ENCODE data around the gene ZNF14. TPM values are rescaled to one million over a fixed set of nuclear protein-coding genes. Genes with fewer than 3 reads are reported as not detected.

ZNF14 gene
- total RNA-seq, 2 donors from 2014 or later: 5.3 to 6.7 TPM

DNA sequence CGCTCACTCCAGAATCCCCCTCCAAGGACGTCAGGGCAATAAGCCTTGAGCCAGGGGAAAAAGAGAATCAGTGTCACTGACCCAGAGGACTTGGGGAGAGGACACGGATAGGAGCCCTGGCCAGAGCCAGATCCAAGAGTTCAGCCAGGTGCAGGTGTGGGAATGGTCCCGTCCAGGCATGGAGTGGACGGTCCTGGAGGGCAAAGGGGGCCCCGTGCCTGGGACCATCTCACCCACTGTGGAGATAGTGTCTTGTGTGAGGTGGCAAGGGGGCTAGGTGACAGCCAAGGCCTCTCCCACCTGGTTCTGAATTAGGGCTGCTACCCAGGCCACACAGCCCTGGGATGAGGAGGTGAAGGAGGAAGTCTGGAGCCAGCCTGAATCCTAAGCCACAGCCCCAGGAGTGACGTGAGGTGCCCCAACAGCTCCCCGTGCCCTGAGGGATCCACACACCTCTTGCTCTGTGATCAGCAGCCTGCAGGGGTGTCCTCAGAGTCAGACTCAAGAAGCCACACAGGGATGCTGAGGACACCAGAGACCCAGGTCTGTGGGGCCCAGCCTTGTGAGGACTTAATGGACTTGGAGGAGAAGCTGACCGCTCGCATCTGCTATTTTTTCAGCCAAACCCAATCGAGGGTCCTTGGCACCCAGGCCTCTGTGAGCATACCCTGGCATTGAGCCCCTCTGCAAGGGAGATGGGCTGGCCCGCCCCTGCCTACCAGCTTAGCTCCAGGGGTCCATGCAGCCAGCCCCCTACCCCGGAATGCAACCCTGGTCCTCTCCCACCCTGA lies 16.4 kb upstream of the ZNF14 start:
- no peak overlapping the region for H3K4me3 ChIP-seq
- ATAC-seq (no peak), DNase-seq (no peak)
- intact Hi-C loops (cut with DNase I): no loop called here
- WGBS, 2 donors: 63 to 72% methylated on average over 6 to 12 of the region's 13 CpGs
- H3K4me1 ChIP-seq: no peaks in the 10 kb centered on the region
- no peaks in the 10 kb centered on the region for H3K36me3 ChIP-seq (replicated peaks in 1 of 2; ENCODE audit: insufficient read depth in 1 of 2, low read depth in 2 of 2)
- no peaks in the 10 kb centered on the region for H3K9me3 ChIP-seq
- no peak overlapping the region for H3K27ac ChIP-seq
- TF ChIP-seq, protein P1, sequence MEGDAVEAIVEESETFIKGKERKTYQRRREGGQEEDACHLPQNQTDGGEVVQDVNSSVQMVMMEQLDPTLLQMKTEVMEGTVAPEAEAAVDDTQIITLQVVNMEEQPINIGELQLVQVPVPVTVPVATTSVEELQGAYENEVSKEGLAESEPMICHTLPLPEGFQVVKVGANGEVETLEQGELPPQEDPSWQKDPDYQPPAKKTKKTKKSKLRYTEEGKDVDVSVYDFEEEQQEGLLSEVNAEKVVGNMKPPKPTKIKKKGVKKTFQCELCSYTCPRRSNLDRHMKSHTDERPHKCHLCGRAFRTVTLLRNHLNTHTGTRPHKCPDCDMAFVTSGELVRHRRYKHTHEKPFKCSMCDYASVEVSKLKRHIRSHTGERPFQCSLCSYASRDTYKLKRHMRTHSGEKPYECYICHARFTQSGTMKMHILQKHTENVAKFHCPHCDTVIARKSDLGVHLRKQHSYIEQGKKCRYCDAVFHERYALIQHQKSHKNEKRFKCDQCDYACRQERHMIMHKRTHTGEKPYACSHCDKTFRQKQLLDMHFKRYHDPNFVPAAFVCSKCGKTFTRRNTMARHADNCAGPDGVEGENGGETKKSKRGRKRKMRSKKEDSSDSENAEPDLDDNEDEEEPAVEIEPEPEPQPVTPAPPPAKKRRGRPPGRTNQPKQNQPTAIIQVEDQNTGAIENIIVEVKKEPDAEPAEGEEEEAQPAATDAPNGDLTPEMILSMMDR (IDR thresholded peaks at IDR 0.05): no peak
- TF ChIP-seq POLR2A (IDR thresholded peaks at IDR 0.05): no peak
- no peaks in the 10 kb centered on the region for H3K27me3 ChIP-seq

DNA sequence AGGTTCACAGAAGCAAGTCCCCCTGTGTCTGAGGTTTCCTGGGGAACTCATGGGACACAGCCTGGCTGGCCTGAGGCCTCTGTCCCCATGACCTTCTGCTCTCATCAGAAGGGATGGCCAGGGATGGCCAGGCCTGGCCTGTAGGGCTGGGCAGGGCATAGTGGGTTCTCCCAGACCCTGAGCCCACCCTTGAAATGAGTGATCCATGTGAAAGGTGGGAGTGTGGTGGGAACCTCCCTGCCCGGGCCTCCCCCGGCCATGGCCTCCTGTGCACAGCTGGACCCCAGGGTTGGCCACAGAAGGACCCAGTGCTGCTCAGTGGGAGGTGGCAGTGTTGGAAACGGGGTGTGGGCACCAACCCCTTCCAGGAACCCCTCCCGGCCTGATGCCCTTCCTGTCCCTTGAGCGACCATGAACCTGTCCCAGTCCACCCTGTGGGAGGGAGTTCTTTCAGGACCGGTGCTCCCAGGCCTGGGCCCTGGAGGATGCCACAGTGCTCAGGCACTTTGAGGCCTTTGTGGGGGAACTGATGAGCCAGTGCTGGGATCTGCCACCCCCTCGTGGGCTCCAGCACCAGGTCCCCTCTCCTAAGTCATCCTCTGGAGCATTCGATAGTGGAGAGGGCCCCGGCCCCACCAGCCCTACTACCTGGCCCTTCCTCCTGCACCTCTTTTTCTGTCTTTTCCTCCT lies 15.5 kb upstream of the ZNF14 start:
- ATAC-seq (no peak), DNase-seq (no peak)
- Histone ChIP-seq H3K9me3 (no peaks in the 10 kb centered on the region), H3K27ac (no peak overlapping the region), H3K4me3 (no peak overlapping the region), H3K4me1 (no peaks in the 10 kb centered on the region), H3K36me3 (replicated peaks in 1 of 2; ENCODE audit: insufficient read depth in 1 of 2, low read depth in 2 of 2) (no peaks in the 10 kb centered on the region), H3K27me3 (no peaks in the 10 kb centered on the region)
- TF ChIP-seq, protein P1 (IDR thresholded peaks at IDR 0.05): no peak
- no peak for TF ChIP-seq POLR2A (IDR thresholded peaks at IDR 0.05)
- WGBS, 2 donors: 87 to 100% methylated on average over 2 to 9 of the region's 9 CpGs
- intact Hi-C loops (cut with DNase I): no loop called here

DNA sequence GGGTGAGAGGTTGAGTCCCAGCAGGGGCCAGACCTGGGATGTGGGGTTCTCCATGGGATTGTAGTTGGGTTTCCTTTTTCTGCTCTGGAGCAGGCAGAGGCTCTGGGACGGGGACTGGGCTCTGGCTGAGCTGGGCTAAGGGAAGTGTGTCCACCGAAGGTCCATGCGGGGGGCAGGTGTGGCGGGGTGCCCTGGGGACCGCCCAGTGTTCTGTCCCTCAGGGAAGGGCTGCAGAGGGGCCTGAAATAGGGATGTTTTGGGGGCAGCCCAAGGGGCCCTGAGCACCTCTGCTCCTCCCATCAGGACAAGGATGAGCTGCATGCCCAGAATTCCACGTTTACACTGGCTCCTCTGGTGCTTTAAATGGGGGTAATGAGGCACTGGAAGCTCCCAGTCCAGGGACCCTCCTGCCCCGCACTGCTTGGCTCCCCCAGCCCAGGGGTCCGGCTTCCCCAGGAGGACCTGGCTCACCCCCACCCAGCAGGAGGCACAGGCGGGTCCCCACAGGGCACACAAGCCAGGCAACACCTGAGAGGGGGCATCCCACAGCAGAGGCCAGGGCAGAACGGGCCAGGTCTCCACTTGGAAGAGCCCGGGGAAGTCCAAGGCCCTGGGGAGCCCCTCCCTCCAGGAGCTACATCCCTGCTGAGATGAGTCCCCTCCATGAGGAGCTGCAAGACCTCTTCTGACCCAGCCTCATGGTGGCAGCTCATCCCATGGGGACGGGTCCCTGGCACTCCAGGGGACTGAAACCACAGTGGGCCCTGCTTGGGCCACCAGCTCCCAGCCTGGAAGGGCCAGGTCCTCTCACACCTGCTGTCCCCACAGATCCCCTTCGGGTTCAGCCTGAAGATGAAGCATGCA lies 14.7 kb upstream of the ZNF14 start:
- WGBS, 2 donors: 78 to 79% methylated on average over 3 to 12 of the region's 13 CpGs
- DNase-seq: no peak
- H3K4me1 ChIP-seq: no peaks in the 10 kb centered on the region

DNA sequence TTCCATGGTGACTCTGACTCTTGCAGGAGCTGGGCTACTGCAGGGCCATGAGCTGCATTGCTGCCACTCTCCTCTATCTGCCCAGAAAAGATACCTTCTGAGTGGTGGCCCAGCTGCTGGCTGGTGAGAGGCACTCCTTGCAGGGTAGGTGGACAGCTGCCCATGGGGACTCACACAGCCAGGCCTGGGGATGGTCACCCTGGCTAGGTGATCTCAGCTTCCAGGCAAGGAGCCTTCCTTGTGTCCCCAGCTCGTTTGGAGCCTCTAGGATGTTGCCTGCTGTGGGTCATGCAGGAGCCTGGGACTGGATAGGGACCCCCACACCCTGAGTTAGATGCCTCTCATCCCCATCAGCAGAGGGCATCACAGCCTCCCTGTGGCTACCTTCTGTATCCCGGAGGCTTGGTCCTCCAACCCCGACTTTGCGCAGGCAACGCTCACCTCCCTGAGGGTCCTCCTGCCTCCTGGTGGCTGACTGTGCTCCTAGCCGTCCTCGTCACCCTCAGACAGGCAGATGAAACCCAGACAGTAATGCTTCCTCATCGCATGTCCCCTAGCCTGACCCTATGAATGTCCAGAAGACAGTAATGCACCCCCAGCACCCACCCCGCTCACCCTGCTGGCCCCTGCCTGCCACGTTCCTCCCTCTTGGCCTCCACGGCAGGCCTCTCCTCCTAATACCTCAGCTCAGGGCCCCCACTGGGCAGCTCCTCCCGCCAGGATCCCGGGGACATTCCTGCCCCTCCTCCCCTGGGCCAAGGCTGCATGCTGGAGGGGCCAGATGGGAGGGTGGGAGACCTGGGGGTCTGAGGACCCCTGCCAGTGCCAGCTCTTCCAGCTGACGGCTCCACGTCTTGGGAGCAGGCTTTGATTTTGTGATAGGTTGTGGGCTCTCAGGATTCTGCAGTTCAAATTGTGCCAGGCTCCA lies 13.6 kb upstream of the ZNF14 start:
- Histone ChIP-seq H3K27me3 (no peaks in the 10 kb centered on the region), H3K9me3 (no peaks in the 10 kb centered on the region), H3K36me3 (replicated peaks in 1 of 2; ENCODE audit: insufficient read depth in 1 of 2, low read depth in 2 of 2) (no peaks in the 10 kb centered on the region), H3K27ac (no peak overlapping the region), H3K4me3 (no peak overlapping the region), H3K4me1 (no peaks in the 10 kb centered on the region)
- TF ChIP-seq POLR2A (IDR thresholded peaks at IDR 0.05): no peak
- TF ChIP-seq, protein P1 (IDR thresholded peaks at IDR 0.05): no peak
- ATAC-seq (no peak), DNase-seq (no peak)
- 62 to 65% methylated on average over 12 to 15 of the region's 15 CpGs for WGBS, 2 donors
- intact Hi-C loops (cut with DNase I): no loop called here

More for the DNA sequence above, 14.7 kb upstream of the ZNF14 start:
- H3K9me3 ChIP-seq: no peaks in the 10 kb centered on the region
- H3K27ac ChIP-seq: no peak overlapping the region
- H3K4me3 ChIP-seq: no peak overlapping the region
- no peak for ATAC-seq
- intact Hi-C loops (cut with DNase I): no loop called here
- H3K36me3 ChIP-seq (replicated peaks in 1 of 2; ENCODE audit: insufficient read depth in 1 of 2, low read depth in 2 of 2): no peaks in the 10 kb centered on the region
- H3K27me3 ChIP-seq: no peaks in the 10 kb centered on the region
- no peak for TF ChIP-seq POLR2A (IDR thresholded peaks at IDR 0.05)
